Lower leg skin (tissue), 4 donors: Measurements from ENCODE around the gene TBC1D24. TPM values are rescaled to one million over a fixed set of nuclear protein-coding genes. Genes with fewer than 3 reads are reported as not detected.
A peak's percentile ranks its signal among the peaks of the same experiment; 100 is the strongest.

ENCODE experiments used
- DNase-seq, 2 donors: peaks; one replicate each; pipeline ENCODE4 v3.0.0-alpha.2; 2019; ENCODE audit warnings: low spot score in 2 of 2
- H3K4me3 ChIP-seq: fragments of 200-600 bp; sonication (generic); 2 replicates; pipeline ENCODE4 v1.5.1; 2017; ENCODE audit warnings: mild to moderate bottlenecking, low read depth; ENCODE audit not compliant: poor library complexity, severe bottlenecking
- POLR2A ChIP-seq, 2 donors: fragments of 450-650 bp; IDR thresholded peaks; one replicate each; pipeline ENCODE4 v1.6.1; 2016 to 2017; ENCODE audit warnings: antibody characterized with exemption in 2 of 2, mild to moderate bottlenecking in 1 of 2, moderate library complexity in 1 of 2
- WGBS, 2 donors: methylation state at CpG; one replicate each; pipeline ENCODE4 v1.1.5; 2018; 5-methylcytosine and 5-hydroxymethylcytosine counted together
- intact Hi-C: fragments of 100-400 bp; cut with DNase I; formaldehyde crosslinking; loops from one replicate; pipeline ENCODE4 v1.15.0; 2023; ENCODE audit warnings: low total_unique reads
- total RNA-seq, 4 donors: library from RNA; depleted of rRNA; stranded (reverse); fragments of >200 nt; gene quantifications; one replicate each; pipeline ENCODE4 v1.1.0, GENCODE V29; 2016
- TF ChIP-seq, protein P1 (sequence below), 3 donors: fragments of 450-650 bp; IDR thresholded peaks; one replicate each; pipeline ENCODE4 v1.5.1; 2016; ENCODE audit warnings: antibody characterized with exemption in 3 of 3, mild to moderate bottlenecking in 3 of 3, moderate library complexity in 2 of 3

Gene TBC1D24
- total RNA-seq, 4 donors from 2014 or later: 12.1 to 19.1 (median 15.3) TPM

DNA sequence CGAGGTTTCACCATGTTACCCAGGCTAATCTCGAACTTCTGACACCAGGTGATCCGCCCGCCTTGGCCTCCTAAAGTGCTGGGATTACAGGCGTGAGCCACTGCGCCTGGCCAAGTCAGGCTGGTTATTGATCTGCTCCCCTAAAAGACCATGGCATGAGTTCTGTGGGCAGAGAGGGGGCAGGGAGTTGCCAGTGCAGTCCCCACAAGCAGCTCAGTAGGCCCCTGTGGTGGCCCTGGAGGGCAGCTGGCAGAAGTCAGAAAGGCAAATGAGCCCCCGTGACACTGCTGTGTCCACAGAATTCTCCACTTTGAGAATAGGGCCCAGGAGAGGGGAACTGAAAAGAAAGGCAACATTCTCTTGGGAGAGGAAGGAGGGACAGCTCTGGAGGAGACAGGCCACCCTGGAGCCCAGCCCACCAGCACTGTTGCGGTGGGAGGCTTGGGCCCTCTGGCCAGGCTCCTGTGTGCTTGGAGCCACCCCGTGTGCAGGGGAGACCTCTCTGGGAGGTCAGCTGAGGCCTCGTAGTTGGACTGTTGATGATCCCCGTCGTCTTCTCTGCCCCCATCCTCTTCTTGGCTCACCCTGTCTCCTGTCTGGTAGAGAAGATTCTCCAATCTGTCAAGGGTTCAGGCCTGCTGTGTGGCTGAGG, 43.2 kb downstream of the TBC1D24 start:
- intact Hi-C loops: no loop called here
- DNase-seq: no peak
- TF ChIP-seq, protein P1, sequence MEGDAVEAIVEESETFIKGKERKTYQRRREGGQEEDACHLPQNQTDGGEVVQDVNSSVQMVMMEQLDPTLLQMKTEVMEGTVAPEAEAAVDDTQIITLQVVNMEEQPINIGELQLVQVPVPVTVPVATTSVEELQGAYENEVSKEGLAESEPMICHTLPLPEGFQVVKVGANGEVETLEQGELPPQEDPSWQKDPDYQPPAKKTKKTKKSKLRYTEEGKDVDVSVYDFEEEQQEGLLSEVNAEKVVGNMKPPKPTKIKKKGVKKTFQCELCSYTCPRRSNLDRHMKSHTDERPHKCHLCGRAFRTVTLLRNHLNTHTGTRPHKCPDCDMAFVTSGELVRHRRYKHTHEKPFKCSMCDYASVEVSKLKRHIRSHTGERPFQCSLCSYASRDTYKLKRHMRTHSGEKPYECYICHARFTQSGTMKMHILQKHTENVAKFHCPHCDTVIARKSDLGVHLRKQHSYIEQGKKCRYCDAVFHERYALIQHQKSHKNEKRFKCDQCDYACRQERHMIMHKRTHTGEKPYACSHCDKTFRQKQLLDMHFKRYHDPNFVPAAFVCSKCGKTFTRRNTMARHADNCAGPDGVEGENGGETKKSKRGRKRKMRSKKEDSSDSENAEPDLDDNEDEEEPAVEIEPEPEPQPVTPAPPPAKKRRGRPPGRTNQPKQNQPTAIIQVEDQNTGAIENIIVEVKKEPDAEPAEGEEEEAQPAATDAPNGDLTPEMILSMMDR (IDR thresholded peaks at IDR 0.05): no peak
- no peak for TF ChIP-seq POLR2A (IDR thresholded peaks at IDR 0.05)
- no peak overlapping the region for H3K4me3 ChIP-seq
- WGBS, 2 donors: 69 to 75% methylated on average over 11 to 12 of the region's 12 CpGs

DNA sequence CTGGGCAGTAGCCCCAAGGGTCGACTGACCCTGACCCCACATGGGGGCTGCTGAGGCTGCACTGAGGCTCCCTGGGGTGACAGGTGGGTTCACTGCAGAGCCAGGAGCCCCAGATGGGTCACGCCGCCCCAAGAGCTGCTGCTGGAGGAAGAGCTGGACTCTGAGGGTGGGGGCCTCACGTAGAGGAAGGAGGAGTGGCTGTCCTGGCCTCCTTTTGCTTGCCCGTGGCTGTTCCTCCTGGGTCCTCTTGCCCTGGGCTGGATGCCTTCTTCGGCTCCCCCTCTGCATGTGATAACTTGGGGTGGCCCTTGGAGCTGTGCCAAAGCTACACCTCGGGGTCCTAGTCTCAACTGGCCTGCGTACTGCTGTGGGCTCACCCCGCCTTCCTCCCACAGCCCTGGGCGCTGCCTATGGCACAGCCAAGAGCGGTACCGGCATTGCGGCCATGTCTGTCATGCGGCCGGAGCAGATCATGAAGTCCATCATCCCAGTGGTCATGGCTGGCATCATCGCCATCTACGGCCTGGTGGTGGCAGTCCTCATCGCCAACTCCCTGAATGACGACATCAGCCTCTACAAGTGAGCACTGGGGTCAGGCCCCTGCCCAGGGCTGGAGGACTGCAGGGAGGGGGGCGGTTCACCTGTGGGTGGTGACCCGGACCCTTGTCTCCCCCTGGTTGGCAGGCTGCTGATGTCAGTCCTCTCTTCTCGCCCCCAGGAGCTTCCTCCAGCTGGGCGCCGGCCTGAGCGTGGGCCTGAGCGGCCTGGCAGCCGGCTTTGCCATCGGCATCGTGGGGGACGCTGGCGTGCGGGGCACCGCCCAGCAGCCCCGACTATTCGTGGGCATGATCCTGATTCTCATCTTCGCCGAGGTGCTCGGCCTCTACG, 44.1 kb downstream of the TBC1D24 start:
- peak in 1 of 2 donors; percentile 88 for DNase-seq
- WGBS, 2 donors: 75 to 82% methylated on average over 38 to 39 of the region's 39 CpGs
- intact Hi-C loops: no loop called here
- H3K4me3 ChIP-seq: no peak overlapping the region
- TF ChIP-seq, protein P1 (IDR thresholded peaks at IDR 0.05): no peak
- no peak for TF ChIP-seq POLR2A (IDR thresholded peaks at IDR 0.05)

DNA sequence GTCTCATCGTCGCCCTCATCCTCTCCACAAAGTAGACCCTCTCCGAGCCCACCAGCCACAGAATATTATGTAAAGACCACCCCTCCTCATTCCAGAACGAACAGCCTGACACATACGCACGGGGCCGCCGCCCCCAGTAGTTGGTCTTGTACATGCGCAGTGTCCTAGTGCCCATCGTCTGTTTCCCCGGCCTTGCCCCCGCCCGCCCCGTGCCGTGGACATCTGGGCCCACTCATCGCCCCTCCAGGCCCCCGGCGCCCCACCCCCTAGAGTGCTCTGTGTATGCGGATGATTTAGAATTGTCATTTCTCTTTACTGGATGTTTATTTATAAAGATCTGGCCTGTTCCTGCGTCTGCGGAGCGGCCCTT, 44.8 kb downstream of the TBC1D24 start:
- no peak for TF ChIP-seq POLR2A (IDR thresholded peaks at IDR 0.05)
- TF ChIP-seq, protein P1 (IDR thresholded peaks at IDR 0.05): no peak
- intact Hi-C loops: no loop called here
- 30 to 46% methylated on average over 18 to 21 of the region's 22 CpGs for WGBS, 2 donors
- H3K4me3 ChIP-seq: no peak overlapping the region
- no peak for DNase-seq

DNA sequence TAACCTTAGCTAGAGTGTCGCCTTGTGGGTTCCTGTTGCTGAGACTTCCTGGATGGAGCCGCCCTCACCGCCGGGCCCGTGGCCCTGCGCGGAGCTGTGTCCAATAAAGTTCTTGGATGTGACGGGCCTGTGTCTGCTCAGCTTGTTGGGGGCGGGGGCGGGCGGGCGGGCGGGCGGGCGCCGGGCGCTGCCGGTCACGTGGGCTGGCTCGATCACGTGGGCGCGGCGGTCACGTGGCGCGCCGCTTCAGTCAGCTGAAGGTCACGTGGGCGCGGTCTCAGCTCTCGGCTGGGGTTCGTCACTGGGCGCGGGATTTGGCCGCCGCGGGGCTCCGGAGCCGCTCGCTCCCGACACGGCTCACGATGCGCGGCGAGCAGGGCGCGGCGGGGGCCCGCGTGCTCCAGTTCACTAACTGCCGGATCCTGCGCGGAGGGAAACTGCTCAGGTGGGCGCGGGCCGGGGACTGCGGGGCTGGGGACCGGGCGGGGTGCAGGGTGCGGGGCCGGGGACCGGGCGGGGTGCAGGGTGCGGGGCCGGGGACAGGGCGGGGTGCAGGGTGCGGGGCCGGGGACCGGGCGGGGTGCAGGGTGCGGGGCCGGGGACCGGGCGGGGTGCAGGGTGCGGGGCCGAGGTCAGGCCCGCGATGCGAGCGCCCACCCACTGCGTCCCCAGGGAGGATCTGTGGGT, 45.3 kb downstream of the TBC1D24 start, which contains the start of gene AMDHD2:
Gene AMDHD2 (plus strand): TSS at position 275 of the 687 bp plus-strand sequence. CDS start 88 bp downstream, at position 363.
- no peak for TF ChIP-seq POLR2A (IDR thresholded peaks at IDR 0.05)
- TF ChIP-seq, protein P1 (IDR thresholded peaks at IDR 0.05): no peak
- intact Hi-C loops: no loop called here
- DNase-seq: peak; percentile 90 to 98
- H3K4me3 ChIP-seq: peak within 1 kb of the TSS; percentile 38
- WGBS, 2 donors: 0 to 2% methylated on average over 8 to 30 of the region's 83 CpGs

DNA sequence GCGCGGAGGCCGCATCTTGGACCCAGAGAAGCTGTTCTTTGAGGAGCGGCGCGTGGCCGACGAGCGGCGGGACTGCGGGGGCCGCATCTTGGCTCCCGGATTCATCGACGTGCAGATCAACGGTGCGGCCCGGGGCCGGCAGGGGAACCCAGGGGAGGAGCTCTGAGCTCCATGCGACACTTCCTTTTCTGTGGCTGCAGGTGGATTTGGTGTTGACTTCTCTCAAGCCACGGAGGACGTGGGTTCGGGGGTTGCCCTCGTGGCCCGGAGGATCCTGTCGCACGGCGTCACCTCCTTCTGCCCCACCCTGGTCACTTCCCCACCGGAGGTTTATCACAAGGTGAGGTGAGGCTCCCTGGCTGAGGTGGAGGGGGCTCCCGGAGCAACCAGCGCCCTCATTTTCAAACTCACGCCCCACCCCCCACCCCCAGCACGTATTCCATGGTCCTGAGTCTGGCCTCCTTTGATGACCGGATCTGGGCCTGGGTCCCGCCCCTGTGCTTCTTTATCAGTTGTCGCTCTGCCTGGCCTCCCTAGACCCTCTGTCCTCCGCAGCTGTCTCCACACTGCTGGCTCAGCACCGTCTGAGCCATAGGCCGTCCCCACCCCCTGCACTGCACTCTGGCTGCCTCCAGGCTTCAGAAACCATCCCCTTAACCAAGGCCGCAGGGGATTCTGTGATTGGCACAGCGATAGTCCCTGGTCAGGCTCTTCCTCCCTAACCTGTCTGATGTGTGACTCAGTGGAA, 46.0 kb downstream of the TBC1D24 start:
- intact Hi-C loops: no loop called here

More for the DNA sequence above, 46.0 kb downstream of the TBC1D24 start:
- peak overlapping the region; percentile 38 for H3K4me3 ChIP-seq
- no peak for TF ChIP-seq POLR2A (IDR thresholded peaks at IDR 0.05)
- TF ChIP-seq, protein P1 (IDR thresholded peaks at IDR 0.05): no peak
- WGBS, 2 donors: 14 to 16% methylated on average over 40 to 41 of the region's 41 CpGs
- peak in 1 of 2 donors; percentile 91 for DNase-seq
